ENCODE measurements around the gene GRID1. TPM values are rescaled to one million over a fixed set of nuclear protein-coding genes. Genes with fewer than 3 reads are reported as not detected.

Gene GRID1
- total RNA-seq, 3 donors from 2014 or later: 0.61 to 1.9 (median 0.87) TPM

DNA sequence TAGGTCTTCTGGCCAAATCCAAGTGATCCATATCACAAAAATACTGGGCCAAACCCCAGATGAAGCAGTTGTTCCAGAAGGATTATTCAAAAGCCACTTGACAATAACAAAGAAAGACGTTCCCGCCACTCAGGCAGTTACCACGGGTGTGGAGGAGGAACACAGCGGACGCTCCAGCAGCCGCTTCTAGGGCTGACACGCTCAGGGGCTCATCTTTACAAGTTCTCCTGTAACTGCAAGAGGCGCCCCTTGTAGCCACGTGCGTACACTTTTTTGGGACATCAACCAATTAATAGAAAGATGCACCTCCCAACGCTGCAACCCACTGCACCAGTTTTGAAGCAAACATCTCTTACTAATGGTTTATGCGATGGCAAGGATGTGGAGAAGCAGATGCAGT is 159.4 kb downstream of the GRID1 start:
- Histone ChIP-seq H3K4me3 (no peak overlapping the region), H3K4me1 (ENCODE audit: low read depth) (no peaks in the 10 kb centered on the region), H3K9me3 (no peaks in the 10 kb centered on the region), H3K36me3 (ENCODE audit: low read depth) (no peaks in the 10 kb centered on the region)
- intact Hi-C loops (cut with DNase I, micrococcal nuclease): no loop called here
- DNase-seq (no peak), ATAC-seq (no peak)
- TF ChIP-seq, protein P1, sequence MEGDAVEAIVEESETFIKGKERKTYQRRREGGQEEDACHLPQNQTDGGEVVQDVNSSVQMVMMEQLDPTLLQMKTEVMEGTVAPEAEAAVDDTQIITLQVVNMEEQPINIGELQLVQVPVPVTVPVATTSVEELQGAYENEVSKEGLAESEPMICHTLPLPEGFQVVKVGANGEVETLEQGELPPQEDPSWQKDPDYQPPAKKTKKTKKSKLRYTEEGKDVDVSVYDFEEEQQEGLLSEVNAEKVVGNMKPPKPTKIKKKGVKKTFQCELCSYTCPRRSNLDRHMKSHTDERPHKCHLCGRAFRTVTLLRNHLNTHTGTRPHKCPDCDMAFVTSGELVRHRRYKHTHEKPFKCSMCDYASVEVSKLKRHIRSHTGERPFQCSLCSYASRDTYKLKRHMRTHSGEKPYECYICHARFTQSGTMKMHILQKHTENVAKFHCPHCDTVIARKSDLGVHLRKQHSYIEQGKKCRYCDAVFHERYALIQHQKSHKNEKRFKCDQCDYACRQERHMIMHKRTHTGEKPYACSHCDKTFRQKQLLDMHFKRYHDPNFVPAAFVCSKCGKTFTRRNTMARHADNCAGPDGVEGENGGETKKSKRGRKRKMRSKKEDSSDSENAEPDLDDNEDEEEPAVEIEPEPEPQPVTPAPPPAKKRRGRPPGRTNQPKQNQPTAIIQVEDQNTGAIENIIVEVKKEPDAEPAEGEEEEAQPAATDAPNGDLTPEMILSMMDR (IDR thresholded peaks at IDR 0.05): no peak

DNA sequence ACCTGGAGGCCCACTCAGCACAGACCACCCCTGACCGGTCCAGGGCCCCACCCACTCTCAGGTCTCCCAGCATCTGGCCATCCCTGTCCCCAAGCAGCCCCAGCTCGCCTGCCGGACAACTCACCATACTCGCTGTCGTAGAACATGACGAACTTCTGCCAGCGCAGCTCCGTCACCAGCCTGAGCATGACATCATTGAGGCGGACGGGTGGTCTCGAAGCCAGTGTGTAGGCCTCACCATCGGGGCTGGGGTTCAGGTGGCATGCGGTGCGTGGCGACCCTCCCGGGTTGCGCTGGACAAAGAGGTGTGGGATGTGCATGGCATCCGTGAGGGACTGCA is 160.4 kb downstream of the GRID1 start:
- H3K36me3 ChIP-seq (ENCODE audit: low read depth): no peaks in the 10 kb centered on the region
- no peaks in the 10 kb centered on the region for H3K4me1 ChIP-seq (ENCODE audit: low read depth)
- no peak overlapping the region for H3K4me3 ChIP-seq
- DNase-seq (no peak), ATAC-seq (no peak)
- intact Hi-C loops (cut with DNase I, micrococcal nuclease): no loop called here
- TF ChIP-seq, protein P1 (IDR thresholded peaks at IDR 0.05): no peak
- no peaks in the 10 kb centered on the region for H3K9me3 ChIP-seq

DNA sequence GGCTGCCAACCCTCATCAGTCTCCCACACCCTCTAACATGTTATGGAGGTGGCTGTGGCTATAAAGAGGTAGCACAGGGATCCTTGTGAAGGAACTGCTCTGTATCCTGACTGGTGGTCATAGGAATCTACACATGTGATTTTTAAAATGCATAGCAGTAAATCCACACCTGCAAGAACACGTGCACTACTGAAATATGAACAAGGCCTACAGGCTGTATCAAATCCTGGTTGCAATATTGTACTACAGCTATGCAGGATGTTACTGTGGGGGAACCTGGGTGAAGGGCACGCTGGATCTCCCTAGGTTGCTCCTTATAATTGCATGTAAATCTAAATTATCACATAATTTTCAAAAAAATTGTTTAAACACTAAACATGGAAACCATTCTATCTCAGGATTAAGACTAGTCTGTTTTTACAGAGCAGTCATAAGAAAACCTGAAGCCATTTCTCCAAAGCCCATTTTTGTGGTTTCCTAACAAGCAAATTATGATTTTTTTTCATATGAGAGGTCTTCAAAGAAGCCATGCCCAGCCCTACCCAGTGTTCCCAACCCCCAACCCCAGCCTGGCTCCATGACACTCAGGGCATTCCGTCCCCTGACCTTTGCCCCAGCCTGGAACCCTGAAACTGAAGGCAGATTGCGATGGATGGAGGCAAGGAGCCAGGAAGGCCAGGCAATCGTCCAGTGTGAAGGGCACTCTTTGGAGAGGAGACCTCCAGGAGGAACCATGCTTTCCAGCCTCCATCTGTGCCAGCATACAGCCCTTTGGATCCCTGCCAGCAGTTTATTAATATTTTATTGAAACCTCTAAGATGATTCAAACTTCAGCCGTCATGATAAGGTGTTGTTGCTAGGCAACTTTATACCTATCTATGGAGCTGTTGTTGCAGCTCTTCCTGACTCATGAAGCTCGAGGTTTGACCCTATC is 161.0 kb downstream of the GRID1 start:
- TF ChIP-seq, protein P1 (IDR thresholded peaks at IDR 0.05): no peak

DNA sequence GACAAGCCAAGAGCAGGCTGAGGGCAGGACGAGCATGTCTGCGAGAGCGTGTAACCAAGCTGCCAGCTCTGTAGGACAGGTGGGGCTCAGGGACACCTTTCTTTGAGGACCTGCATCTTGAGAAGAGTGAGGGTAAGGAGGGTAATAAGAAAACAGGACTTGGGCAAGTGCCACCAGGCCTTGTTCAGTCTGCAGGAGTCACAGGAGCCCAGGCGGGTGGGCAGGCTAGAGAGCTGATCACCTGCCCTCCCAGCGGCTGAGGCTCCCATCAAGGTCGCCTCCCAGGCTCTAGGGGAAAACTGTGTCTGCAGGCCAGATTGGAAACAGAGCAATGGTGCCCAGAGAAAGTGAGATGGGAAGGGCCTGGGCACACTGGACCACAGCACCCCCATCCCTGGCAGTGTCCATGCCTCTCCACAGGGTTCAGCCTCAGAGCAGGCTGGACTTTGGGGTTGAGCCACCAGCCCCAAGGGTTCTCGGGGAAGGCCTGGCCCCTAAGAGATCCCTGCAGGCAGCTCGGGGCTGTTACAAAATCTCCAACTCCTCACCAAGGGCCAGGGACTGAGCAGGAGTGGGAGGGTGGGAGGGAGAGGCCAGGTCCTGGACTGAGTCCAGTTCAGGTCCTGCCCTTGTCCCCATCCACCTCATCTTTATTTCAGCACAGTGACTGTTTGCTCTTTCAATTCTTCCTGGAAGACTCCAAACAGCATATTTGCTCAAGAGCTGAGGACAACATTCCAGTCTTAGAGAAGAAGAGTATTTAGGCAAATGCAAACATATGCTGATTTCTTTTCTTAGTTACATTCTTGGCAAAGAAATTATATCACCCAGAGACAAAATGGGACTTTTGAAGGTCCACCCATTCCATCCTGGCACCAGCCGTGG is 161.9 kb downstream of the GRID1 start:
- Histone ChIP-seq H3K9me3 (no peaks in the 10 kb centered on the region), H3K36me3 (ENCODE audit: low read depth) (no peaks in the 10 kb centered on the region), H3K4me3 (no peak overlapping the region), H3K4me1 (ENCODE audit: low read depth) (no peaks in the 10 kb centered on the region)
- DNase-seq (no peak), ATAC-seq (no peak)
- TF ChIP-seq, protein P1 (IDR thresholded peaks at IDR 0.05): no peak
- intact Hi-C loops (cut with DNase I, micrococcal nuclease): no loop called here

More for the DNA sequence above, 161.0 kb downstream of the GRID1 start:
- ATAC-seq (no peak), DNase-seq (no peak)
- no peaks in the 10 kb centered on the region for H3K36me3 ChIP-seq (ENCODE audit: low read depth)
- intact Hi-C loops (cut with DNase I, micrococcal nuclease): no loop called here
- H3K4me3 ChIP-seq: no peak overlapping the region
- no peaks in the 10 kb centered on the region for H3K9me3 ChIP-seq
- no peaks in the 10 kb centered on the region for H3K4me1 ChIP-seq (ENCODE audit: low read depth)

DNA sequence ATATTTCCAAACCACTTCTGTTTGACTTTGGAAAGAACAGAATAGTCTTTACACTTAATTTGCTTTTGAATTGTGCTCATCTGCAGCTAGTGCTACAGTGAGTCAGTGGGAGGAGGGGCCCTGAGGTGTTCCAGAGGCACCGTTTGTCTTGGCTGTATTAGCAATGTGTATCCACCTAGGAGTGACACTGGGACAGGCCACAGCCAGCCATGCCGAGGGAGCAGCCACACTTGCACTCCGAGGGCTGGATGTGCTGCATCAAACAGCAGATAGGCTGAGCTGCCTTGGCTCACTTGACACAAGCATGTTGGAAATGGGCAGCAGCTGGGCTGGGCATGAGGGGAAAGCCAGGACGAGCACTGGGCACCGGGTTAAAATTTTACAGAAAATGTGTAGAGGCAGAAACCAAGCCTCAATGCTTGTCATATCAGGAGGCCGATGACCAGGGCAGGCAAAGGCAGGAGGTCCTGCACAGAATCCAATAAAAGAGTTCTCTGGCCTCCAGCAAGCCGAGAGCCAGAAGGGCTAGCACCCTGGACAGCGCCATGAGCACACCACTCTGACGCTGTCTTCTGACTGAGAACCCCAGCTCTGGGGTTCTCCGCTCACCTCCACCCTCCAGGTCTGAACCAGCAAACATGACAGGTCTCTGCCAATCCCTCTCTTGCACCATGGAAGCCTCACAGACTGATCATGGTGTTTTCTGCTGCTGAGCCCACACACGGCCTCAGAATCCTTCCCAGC is 163.3 kb downstream of the GRID1 start:
- intact Hi-C loops (cut with DNase I, micrococcal nuclease): no loop called here
- DNase-seq: peak in 1 of 3 donors; percentile 15
- Histone ChIP-seq H3K36me3 (ENCODE audit: low read depth) (no peaks in the 10 kb centered on the region), H3K4me3 (no peak overlapping the region), H3K9me3 (no peaks in the 10 kb centered on the region), H3K4me1 (ENCODE audit: low read depth) (no peaks in the 10 kb centered on the region)
- no peak for ATAC-seq
- TF ChIP-seq, protein P1 (IDR thresholded peaks at IDR 0.05): no peak
